GF-D8 (cell line): ENCODE measurements around the gene RPRD1B.

Experiments
- DNase-seq: peaks from one replicate; lab custom pipeline; 2025; lab: John Stamatoyannopoulos, UW

RPRD1B gene

DNA sequence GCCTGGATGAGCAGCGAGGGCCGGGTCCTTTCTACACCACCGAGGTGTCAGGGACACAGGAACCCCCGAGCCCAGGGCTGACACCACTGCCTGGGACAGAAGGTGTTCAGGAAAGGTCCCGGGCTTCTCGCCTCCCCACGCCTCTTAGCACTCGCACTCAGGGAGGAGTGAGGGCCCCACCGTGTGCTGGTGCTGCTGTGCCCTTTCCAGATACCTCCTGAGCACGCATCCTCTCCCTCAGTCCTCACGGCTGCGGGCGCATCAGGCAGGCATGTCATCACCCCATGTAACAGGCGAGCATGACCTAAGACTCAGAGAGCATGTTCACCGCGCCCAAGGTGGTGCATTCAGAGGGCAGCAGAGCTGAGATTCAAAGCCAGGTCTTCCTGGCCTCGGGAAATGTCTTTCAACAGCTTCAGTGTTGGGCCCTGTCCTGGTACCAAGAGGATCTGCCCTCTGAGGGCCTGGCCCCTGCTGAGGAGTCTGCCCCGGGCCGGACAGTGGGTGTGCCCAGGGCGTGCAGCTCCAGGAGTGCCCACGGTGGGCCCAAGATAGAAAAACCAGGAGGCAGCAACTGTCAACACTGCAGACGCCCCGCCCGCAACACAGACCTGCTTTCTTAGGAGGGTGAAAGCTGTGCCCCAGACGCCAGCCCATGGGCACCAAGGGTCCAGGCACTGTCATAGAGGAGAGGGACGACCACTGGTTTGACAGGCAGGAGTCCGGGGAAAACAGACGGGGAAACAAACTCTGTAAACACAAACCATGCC lies 102.3 kb downstream of the RPRD1B start:
- DNase-seq, result no peak

DNA sequence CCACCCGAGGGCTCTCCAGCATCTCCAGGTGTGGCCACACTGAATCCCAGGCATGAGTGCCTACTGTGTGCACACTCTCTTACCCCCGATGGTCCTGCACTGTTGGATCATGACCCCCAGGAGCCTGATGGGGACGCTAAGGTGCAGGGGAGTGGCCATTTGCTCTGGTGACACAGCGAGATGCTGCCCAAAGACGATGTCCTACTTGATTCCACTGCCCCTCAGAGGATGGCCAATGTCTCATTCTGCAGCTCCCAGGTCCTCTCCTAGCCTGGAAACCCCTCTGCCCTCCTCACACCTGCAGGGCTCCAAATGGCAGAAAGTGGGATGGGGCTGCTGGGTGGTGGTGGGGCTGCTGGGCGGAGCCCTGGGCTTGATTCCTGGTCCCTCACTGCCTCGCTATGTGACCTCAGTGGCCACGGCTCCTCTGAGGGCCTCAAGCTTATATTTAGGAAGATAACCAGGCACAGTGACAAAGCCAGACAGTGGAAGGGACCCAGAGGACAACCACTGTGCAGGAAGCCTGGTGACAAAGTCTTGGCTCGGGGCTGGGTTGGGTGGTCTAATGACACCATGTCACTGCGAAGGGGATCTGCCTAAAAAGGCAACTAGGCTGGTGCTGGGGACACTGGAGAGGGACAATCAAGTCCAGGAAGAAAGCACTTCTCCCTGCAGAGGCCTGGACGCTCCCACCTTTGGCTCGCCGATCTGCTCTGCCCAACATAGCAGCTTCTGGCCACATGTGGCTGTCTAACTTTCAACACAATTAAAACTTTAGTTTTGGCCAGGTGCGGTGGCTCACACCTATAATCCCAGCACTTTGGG lies 103.1 kb downstream of the RPRD1B start:
- DNase-seq, result no peak

DNA sequence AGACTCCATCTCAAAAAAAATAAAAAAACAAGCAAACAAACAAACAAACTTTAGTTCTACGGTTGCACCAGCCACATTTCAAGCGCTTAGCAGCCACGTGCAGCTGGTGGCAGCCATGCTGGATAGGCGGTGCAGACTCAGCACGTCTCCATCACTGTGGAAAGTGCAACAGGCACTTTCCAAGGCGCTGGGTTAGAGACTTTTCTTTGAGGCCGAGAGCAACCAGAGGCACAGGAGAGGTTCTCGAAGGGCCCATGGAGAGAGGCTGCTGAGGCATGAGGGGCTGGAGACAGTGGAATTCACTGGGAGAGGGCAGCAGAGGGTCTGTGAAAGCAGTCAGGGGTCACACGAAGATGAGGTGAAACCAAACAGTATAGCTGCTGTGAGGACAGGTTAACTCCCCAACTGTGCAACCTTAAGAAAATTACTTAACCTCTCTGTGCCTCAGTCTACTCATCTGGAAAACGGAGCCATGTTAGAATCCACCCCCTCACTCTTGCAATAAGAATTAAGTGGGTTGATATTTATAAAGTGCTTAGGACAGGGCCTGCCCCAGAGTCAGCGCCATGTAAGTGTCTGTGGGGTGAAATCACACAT lies 104.0 kb downstream of the RPRD1B start:
- DNase-seq, result no peak

DNA sequence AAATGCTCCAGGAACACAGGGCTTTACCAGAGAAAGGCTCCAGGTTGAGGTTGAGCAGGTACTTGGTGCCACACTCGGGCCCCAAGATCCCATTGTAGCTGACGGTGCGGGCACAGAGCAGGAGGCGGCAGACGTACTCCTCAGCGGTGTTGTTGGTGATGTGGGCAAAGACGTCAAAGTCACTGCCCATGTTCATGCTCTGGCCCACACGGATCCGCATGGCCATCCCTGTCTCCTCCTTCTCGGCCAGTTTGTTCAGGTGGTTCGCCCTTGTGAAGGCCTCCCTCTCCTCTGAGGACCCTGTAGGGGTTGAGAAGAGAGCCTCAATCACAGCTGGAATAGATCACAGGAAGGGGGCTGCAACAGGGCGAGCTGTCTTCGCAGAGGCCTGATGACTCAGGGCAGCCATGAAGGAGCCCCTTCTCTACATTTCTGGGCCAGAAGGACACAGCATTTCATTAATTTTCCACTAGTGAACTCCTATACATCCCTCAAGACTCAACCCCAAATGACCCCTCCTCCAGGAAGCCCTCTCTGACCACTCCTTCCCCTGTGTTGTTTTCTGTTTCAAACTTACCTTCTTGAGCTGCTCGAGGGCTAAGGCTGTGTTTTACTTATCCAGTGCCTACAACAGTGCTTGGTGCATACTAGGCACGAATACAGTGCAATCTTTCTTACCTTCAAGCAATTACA lies 104.7 kb downstream of the RPRD1B start:
- no peak for DNase-seq

DNA sequence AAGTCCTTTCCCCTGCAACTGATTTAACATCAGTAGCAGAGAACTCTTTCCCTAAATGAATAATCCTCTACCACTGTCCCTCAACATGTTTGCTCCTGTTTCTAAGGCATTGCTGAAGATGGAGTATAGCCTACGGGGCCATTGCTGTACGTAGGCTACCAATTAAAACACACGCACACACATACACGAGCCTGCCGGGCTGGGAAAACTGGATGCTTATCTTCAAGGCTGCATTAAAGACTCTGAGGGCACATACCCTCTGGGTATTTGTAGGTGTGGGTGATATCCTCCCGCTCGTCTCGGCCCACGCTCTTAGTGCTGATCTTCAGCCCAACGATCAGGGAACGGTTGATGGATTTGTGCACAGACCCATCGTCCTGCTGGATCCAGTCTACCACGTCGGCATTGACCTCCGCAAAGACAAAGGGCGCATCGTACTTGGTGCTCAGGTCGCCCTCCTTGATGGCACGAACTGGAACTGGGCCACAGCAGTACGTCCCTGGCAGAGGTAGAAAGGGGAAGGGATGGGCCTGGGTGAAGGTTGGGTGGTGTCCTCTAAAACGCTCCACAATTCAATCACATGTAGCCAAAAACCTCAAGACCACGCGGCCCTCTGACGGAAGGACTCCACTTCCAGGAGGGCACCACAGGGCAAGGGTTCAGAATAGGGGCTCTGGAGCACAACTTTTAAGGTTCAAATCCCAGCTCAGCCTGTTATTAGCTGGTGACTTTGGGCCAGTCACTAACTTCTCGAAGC lies 105.8 kb downstream of the RPRD1B start:
- DNase-seq, result no peak

DNA sequence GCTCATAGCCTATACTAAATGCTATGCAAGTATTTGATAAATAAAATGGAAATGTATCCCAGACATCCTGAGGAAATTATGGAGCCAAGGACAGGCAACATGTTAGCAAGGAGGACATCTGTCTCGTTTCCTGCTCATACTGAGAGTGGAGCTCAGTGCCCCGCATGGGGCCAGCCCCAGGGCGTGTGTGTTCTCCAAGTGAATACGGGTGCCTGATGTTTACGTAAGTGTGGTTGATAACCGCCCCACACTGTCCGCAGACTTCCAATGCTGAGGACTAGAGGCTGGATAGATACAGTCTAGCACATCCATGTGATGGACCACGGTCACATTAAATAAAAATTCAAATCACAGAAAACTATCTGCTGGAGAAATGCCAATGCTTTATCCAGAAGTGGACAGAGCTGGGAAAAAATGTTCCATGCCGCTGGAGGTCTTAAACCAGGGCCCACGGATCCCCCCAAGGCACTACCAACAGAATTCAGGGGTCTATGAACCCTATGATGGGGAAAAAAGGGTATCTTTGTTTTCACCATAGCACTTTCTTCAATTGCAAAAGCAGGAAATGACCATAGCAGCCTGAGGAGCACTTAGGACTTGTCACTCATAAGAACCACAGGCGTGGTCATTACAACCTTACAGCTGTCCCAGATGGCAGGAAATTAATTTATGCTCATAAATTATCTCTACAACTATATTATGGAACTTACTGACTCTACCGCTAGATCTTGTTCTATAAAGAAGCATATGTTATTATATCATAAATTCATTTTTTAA lies 106.6 kb downstream of the RPRD1B start:
- peak; percentile 8 for DNase-seq

- DNase-seq, result no peak
Observed at GRCh38 chr20:38141204-38141888, 107.8 kb downstream of the RPRD1B start.
